ENCODE results near the gene KCND1.
"Not testable (repeated sequence)": the region's sequence is repeated elsewhere in the genome, so short reads cannot be mapped to it uniquely, and the experiment has no call there.

KCND1 gene

GRCh38 chrX:48971249-48972219, at the start of gene KCND1:
Gene KCND1, minus strand, starts transcription at chrX:48971844. Its CDS starts 1,573 bp downstream, at chrX:48970271.
- no peak for DNase-seq (ENCODE audit: low read depth in 2 of 2)

GRCh38 chrX:49019599-49020249, 48.1 kb upstream of the KCND1 start:
- no peak for DNase-seq (ENCODE audit: low read depth in 2 of 2)

GRCh38 chrX:49019050-49019449, 47.4 kb upstream of the KCND1 start:
- DNase-seq (ENCODE audit: low read depth in 2 of 2), result no peak

- no peak for DNase-seq (ENCODE audit: low read depth in 2 of 2)
These were observed 32.1 kb upstream of the KCND1 start for GRCh38 chrX:49003696-49004095.

GRCh38 chrX:49002091-49002935, 30.7 kb upstream of the KCND1 start, which contains the start of gene GRIPAP1:
Gene GRIPAP1, minus strand, starts transcription at chrX:49002264. Its CDS starts 35 bp downstream, at chrX:49002229.
- DNase-seq (ENCODE audit: low read depth in 2 of 2), result peak; percentile 64

- peak; percentile 29 to 40 for DNase-seq (ENCODE audit: low read depth in 2 of 2)
These were observed 30.0 kb upstream of the KCND1 start for GRCh38 chrX:49001521-49002090.

GRCh38 chrX:49000636-49001035, 29.0 kb upstream of the KCND1 start:
- no peak for DNase-seq (ENCODE audit: low read depth in 2 of 2)

GRCh38 chrX:48999030-48999429, 27.4 kb upstream of the KCND1 start:
- DNase-seq (ENCODE audit: low read depth in 2 of 2), result no peak

GRCh38 chrX:48998391-48998790, 26.7 kb upstream of the KCND1 start:
- DNase-seq (ENCODE audit: low read depth in 2 of 2), result no peak

- DNase-seq (ENCODE audit: low read depth in 2 of 2), result no peak
These were observed 26.2 kb upstream of the KCND1 start for GRCh38 chrX:48997865-48998264.

GRCh38 chrX:48997455-48997854, 25.8 kb upstream of the KCND1 start:
- DNase-seq (ENCODE audit: low read depth in 2 of 2), result no peak

GRCh38 chrX:48996969-48997368, 25.3 kb upstream of the KCND1 start:
- DNase-seq (ENCODE audit: low read depth in 2 of 2), result no peak

GRCh38 chrX:48992341-48992740, 20.7 kb upstream of the KCND1 start:
- DNase-seq (ENCODE audit: low read depth in 2 of 2), result no peak

GRCh38 chrX:48989483-48989882, 17.8 kb upstream of the KCND1 start:
- no peak for DNase-seq (ENCODE audit: low read depth in 2 of 2)

GRCh38 chrX:48983896-48984295, 12.3 kb upstream of the KCND1 start:
- DNase-seq (ENCODE audit: low read depth in 2 of 2), result no peak

GRCh38 chrX:48983081-48983480, 11.4 kb upstream of the KCND1 start:
- DNase-seq (ENCODE audit: low read depth in 2 of 2), result no peak

GRCh38 chrX:48981178-48981577, 9.5 kb upstream of the KCND1 start:
- no peak for DNase-seq (ENCODE audit: low read depth in 2 of 2)

- not testable (repeated sequence) for DNase-seq (ENCODE audit: low read depth in 2 of 2)
These were observed 8.7 kb upstream of the KCND1 start for GRCh38 chrX:48980341-48980740.

GRCh38 chrX:48978226-48978625, 6.6 kb upstream of the KCND1 start:
- DNase-seq (ENCODE audit: low read depth in 2 of 2), result no peak

- no peak for DNase-seq (ENCODE audit: low read depth in 2 of 2)
These were observed 4.4 kb upstream of the KCND1 start for GRCh38 chrX:48976086-48976485.

GRCh38 chrX:48975541-48975940, 3.9 kb upstream of the KCND1 start:
- no peak for DNase-seq (ENCODE audit: low read depth in 2 of 2)

- DNase-seq (ENCODE audit: low read depth in 2 of 2), result no peak
These were observed 3.4 kb upstream of the KCND1 start for GRCh38 chrX:48975041-48975440.
